HepG2 (cell line): ENCODE results near the gene RGL3. TPM values are rescaled to one million over a fixed set of nuclear protein-coding genes. Genes with fewer than 3 reads are reported as not detected.

Source experiments
- ATF2 ChIP-seq: sonication (generic); formaldehyde crosslinking; IDR thresholded peaks from 2 replicates; pipeline ENCODE4 v1.4.0; 2020; ENCODE audit warnings: missing genetic modification reagents
- DRAP1 ChIP-seq: IDR thresholded peaks from 2 replicates; pipeline ENCODE4 v1.6.1; 2016; ENCODE audit warnings: missing genetic modification reagents, missing compliant biosample characterization
- FOXA3 ChIP-seq: IDR thresholded peaks from 2 replicates; pipeline ENCODE4 v1.6.1; 2016; ENCODE audit warnings: missing genetic modification reagents, missing compliant biosample characterization
- KMT2A ChIP-seq: sonication (generic); formaldehyde crosslinking; IDR thresholded peaks from 2 replicates; pipeline ENCODE4 v1.4.0; 2020; ENCODE audit warnings: missing genetic modification reagents
- MZF1 ChIP-seq: sonication (generic); formaldehyde crosslinking; IDR thresholded peaks from 2 replicates; pipeline ENCODE4 v1.8.1; 2023; ENCODE audit warnings: mild to moderate bottlenecking, missing genetic modification reagents, borderline replicate concordance
- NFKBIZ ChIP-seq: IDR thresholded peaks from 2 replicates; pipeline ENCODE4 v1.6.1; 2018; ENCODE audit warnings: missing genetic modification reagents, missing compliant biosample characterization
- PRMT3 ChIP-seq: sonication (generic); formaldehyde crosslinking; IDR thresholded peaks from 2 replicates; pipeline ENCODE4 v1.8.1; 2022; ENCODE audit warnings: low read depth, mild to moderate bottlenecking, moderate library complexity, missing genetic modification reagents, borderline replicate concordance
- SOX13 ChIP-seq, 3 experiments: fragments of 450-650 bp in 1 of 3; sonication (generic) in 1 of 3; formaldehyde crosslinking in 1 of 3; IDR thresholded peaks in 2 of 3; conservative IDR thresholded peaks in 1 of 3; 2 replicates each; pipeline versions ENCODE4 v1.5.0 to v1.6.1; 2016 to 2020; ENCODE audit warnings: antibody characterized with exemption in 1 of 3, mild to moderate bottlenecking in 1 of 3, missing compliant biosample characterization in 1 of 3, missing genetic modification reagents in 1 of 3, moderate library complexity in 1 of 3
- STAG1 ChIP-seq: sonication (generic); formaldehyde crosslinking; IDR thresholded peaks from 2 replicates; pipeline ENCODE4 v1.4.0; 2020; ENCODE audit warnings: missing genetic modification reagents
- TAF1 ChIP-seq: sonication (generic); formaldehyde crosslinking; IDR thresholded peaks from 2 replicates; pipeline ENCODE4 v1.4.0; 2020; ENCODE audit warnings: missing genetic modification reagents
- TGIF2 ChIP-seq: IDR thresholded peaks from 2 replicates; pipeline ENCODE4 v1.6.1; 2016; ENCODE audit warnings: control low read depth, missing compliant biosample characterization
- TP53 ChIP-seq: sonication (generic); formaldehyde crosslinking; conservative IDR thresholded peaks from 2 replicates; pipeline ENCODE4 v1.4.0; 2020; ENCODE audit warnings: missing genetic modification reagents
- ZBTB38 ChIP-seq: sonication (generic); formaldehyde crosslinking; IDR thresholded peaks from 2 replicates; pipeline ENCODE4 v1.5.1; 2020; ENCODE audit warnings: mild to moderate bottlenecking, missing genetic modification reagents
- ZBTB8A ChIP-seq: sonication (generic); formaldehyde crosslinking; IDR thresholded peaks from 2 replicates; pipeline ENCODE4 v1.4.0; 2020; ENCODE audit warnings: mild to moderate bottlenecking, low read depth, missing genetic modification reagents, borderline replicate concordance
- ZNF367 ChIP-seq: sonication (generic); formaldehyde crosslinking; IDR thresholded peaks from 2 replicates; pipeline ENCODE4 v1.4.0; 2020; ENCODE audit warnings: missing genetic modification reagents, borderline replicate concordance
- ZNF562 ChIP-seq: sonication (generic); formaldehyde crosslinking; IDR thresholded peaks from 2 replicates; pipeline ENCODE4 v1.8.0; 2022; ENCODE audit warnings: missing genetic modification reagents, borderline replicate concordance
- ZNF580 ChIP-seq: IDR thresholded peaks from 2 replicates; pipeline ENCODE4 v1.6.1; 2016; ENCODE audit warnings: low read depth, borderline replicate concordance
- ZNF646 ChIP-seq: sonication (generic); formaldehyde crosslinking; IDR thresholded peaks from 2 replicates; pipeline ENCODE4 v1.9.0; 2021; ENCODE audit warnings: mild to moderate bottlenecking, missing genetic modification reagents
- ZSCAN9 ChIP-seq: IDR thresholded peaks from 2 replicates; pipeline ENCODE4 v1.6.1; 2016; ENCODE audit warnings: borderline replicate concordance
- polyA plus RNA-seq, 8 experiments: library from polyadenylated mRNA; depleted of rRNA in 3 of 8; stranded (reverse) in 7 of 8; unstranded in 1 of 8; fragments of >200 nt; fragmentation: Illumina TruSeq in 4 of 8; extraction: Trizol in 4 of 8; gene quantifications; 2 replicates each; pipeline versions ENCODE4 v1.2.1 to v1.2.3, GENCODE V29; 2011 to 2016; ENCODE audit warnings: low read depth in 4 of 8, missing spikeins in 1 of 8, mixed read lengths in 1 of 8; ENCODE audit not compliant: insufficient read depth in 1 of 8
- total RNA-seq, 5 experiments: library from RNA; depleted of rRNA; stranded (reverse); fragments of >200 nt; fragmentation: Illumina TruSeq; extraction: Trizol; gene quantifications; 2 replicates each; pipeline ENCODE4 v1.2.3, GENCODE V29; 2016; ENCODE audit warnings: low read depth in 1 of 5

The RGL3 gene
- total and polyA plus RNA-seq, 2 of the 13 experiments (the other 11 are each of a cell fraction or from before 2014, with no cell fraction given): 4.2 to 7.6 TPM

- no peak for TF ChIP-seq ZSCAN9
- TF ChIP-seq MZF1: no peak
- no peak for TF ChIP-seq KMT2A (CRISPR knock-in tag)
- TF ChIP-seq TP53 (CRISPR knock-in tag): no peak
- no peak for TF ChIP-seq ZNF580
- TF ChIP-seq PRMT3: no peak
- TF ChIP-seq ZNF646 (CRISPR knock-in tag): no peak
- no peak for TF ChIP-seq TGIF2 (CRISPR knock-in tag)
- no peak for TF ChIP-seq ZNF367 (CRISPR knock-in tag)
- TF ChIP-seq FOXA3 (CRISPR knock-in tag): no peak; the same call in 1 of the 2 replicates
- no peak for TF ChIP-seq STAG1 (CRISPR knock-in tag)
- TF ChIP-seq ZBTB38 (CRISPR knock-in tag): no peak
- TF ChIP-seq ZNF562 (CRISPR knock-in tag): no peak
- TF ChIP-seq TAF1 (CRISPR knock-in tag): no peak; the same call in 1 of the 2 replicates
- no peak for TF ChIP-seq SOX13 (IDR thresholded peaks at IDR 0.05)
- 0 out of 4 replicates have a peak, but pooled peaks of 1 of the 2 experiments have one; percentile 6 for TF ChIP-seq SOX13 (CRISPR knock-in tag; conservative IDR thresholded peaks at IDR 0.05 in 1 of 2, IDR thresholded peaks at IDR 0.05 in 1 of 2)
- no peak for TF ChIP-seq NFKBIZ
- TF ChIP-seq ATF2: no peak
- peak; percentile 78; the same call in 1 of the 2 replicates for TF ChIP-seq DRAP1 (CRISPR knock-in tag)
- no peak for TF ChIP-seq ZBTB8A
Observed at GRCh38 chr19:11346104-11346940, 72.8 kb downstream of the RGL3 start, which contains the start of the genes CCDC159 and TMEM205 (continued).
